Measurements from ENCODE around the gene FUS.

GRCh38 chr16:31215287-31216162 lies 35.6 kb downstream of the FUS start:
- TF ChIP-seq, protein P1, sequence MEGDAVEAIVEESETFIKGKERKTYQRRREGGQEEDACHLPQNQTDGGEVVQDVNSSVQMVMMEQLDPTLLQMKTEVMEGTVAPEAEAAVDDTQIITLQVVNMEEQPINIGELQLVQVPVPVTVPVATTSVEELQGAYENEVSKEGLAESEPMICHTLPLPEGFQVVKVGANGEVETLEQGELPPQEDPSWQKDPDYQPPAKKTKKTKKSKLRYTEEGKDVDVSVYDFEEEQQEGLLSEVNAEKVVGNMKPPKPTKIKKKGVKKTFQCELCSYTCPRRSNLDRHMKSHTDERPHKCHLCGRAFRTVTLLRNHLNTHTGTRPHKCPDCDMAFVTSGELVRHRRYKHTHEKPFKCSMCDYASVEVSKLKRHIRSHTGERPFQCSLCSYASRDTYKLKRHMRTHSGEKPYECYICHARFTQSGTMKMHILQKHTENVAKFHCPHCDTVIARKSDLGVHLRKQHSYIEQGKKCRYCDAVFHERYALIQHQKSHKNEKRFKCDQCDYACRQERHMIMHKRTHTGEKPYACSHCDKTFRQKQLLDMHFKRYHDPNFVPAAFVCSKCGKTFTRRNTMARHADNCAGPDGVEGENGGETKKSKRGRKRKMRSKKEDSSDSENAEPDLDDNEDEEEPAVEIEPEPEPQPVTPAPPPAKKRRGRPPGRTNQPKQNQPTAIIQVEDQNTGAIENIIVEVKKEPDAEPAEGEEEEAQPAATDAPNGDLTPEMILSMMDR (conservative IDR thresholded peaks at IDR 0.05; ENCODE audit: low read depth in 2 of 2): no peak
- TF ChIP-seq, protein P2, sequence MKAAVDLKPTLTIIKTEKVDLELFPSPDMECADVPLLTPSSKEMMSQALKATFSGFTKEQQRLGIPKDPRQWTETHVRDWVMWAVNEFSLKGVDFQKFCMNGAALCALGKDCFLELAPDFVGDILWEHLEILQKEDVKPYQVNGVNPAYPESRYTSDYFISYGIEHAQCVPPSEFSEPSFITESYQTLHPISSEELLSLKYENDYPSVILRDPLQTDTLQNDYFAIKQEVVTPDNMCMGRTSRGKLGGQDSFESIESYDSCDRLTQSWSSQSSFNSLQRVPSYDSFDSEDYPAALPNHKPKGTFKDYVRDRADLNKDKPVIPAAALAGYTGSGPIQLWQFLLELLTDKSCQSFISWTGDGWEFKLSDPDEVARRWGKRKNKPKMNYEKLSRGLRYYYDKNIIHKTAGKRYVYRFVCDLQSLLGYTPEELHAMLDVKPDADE (IDR thresholded peaks at IDR 0.05): no peak
- TF ChIP-seq EZH2 (IDR thresholded peaks at IDR 0.05; ENCODE audit: low read depth, unreplicated experiment) (peak; percentile 35), NANOG (IDR thresholded peaks at IDR 0.05; ENCODE audit: borderline replicate concordance) (no peak), ZNF114 (CRISPR knock-in tag; IDR thresholded peaks at IDR 0.05) (no peak), REST (IDR thresholded peaks at IDR 0.05; ENCODE audit: unreplicated experiment) (no peak), POLR2AphosphoS5 (IDR thresholded peaks at IDR 0.05; ENCODE audit: low read depth) (peak; percentile 31; the same call in 1 of the 2 replicates), EZH2phosphoT487 (IDR thresholded peaks at IDR 0.05; ENCODE audit: unreplicated experiment) (no peak), ZNF331 (CRISPR knock-in tag; IDR thresholded peaks at IDR 0.05; ENCODE audit: low read depth) (no peak)
